ENCODE measurements around the gene RCN2. TPM values are rescaled to one million over a fixed set of nuclear protein-coding genes. Genes with fewer than 3 reads are reported as not detected.

Gene RCN2
- total RNA-seq, 4 donors from 2014 or later: 37.8 to 66.9 (median 49.7) TPM

GRCh38 chr15:76994496-76994895 is 62.9 kb downstream of the RCN2 start:
- TF ChIP-seq CTCF (IDR thresholded peaks at IDR 0.05) (no peak), EP300 (IDR thresholded peaks at IDR 0.05) (no peak), POLR2AphosphoS5 (IDR thresholded peaks at IDR 0.05) (no peak), POLR2A (IDR thresholded peaks at IDR 0.05) (no peak)
- 87 to 100% methylated on average over 1 to 4 of the region's 6 CpGs for WGBS, 2 donors (ENCODE audit: low coverage in 1 of 2)
- H3K4me3 ChIP-seq: no peak overlapping the region
- no peaks in the 10 kb centered on the region for H3K27me3 ChIP-seq
- H3K9me3 ChIP-seq: no peaks in the 10 kb centered on the region
- H3K27ac ChIP-seq: peak overlapping the region in 3 of 4 donors; percentile 75 to 78 (median 77)
- peaks cover 0 to 28% (median 12%) of the 10 kb centered on the region in 3 donors for H3K4me1 ChIP-seq
- ATAC-seq: no peak
- H3K36me3 ChIP-seq: no peaks in the 10 kb centered on the region

GRCh38 chr15:76994971-76995945 is 63.7 kb downstream of the RCN2 start, which contains the start of gene PSTPIP1:
Gene PSTPIP1 (plus strand): TSS chr15:76995126. CDS start chr15:76995574, 448 bp downstream.
- Histone ChIP-seq H3K27me3 (no peaks in the 10 kb centered on the region), H3K36me3 (no peaks in the 10 kb centered on the region), H3K9me3 (no peaks in the 10 kb centered on the region), H3K4me1 (peaks cover 0 to 28% (median 12%) of the 10 kb centered on the region in 3 donors), H3K27ac (peak within 1 kb of the TSS in 3 of 4 donors; percentile 75 to 78 (median 77)), H3K4me3 (peak within 1 kb of the TSS in 1 of 2 donors; percentile 39)
- ATAC-seq: peak; percentile 79
- WGBS, 2 donors (ENCODE audit: low coverage in 1 of 2): 61% methylated on average over 6 of the region's 28 CpGs; no CpG with 5 or more reads in 1 of the 2 donors
- TF ChIP-seq POLR2AphosphoS5 (IDR thresholded peaks at IDR 0.05): no peak
- TF ChIP-seq CTCF (IDR thresholded peaks at IDR 0.05): no peak
- no peak for TF ChIP-seq EP300 (IDR thresholded peaks at IDR 0.05)
- TF ChIP-seq POLR2A (IDR thresholded peaks at IDR 0.05): no peak

GRCh38 chr15:76996076-76996525 is 64.6 kb downstream of the RCN2 start:
- WGBS, 2 donors (ENCODE audit: low coverage in 1 of 2): no CpG with 5 or more reads among the region's 9 CpGs
- ATAC-seq: no peak
- TF ChIP-seq POLR2AphosphoS5 (IDR thresholded peaks at IDR 0.05) (no peak), CTCF (IDR thresholded peaks at IDR 0.05) (no peak), EP300 (IDR thresholded peaks at IDR 0.05) (no peak), POLR2A (IDR thresholded peaks at IDR 0.05) (no peak)
- Histone ChIP-seq H3K4me3 (peak overlapping the region in 1 of 2 donors; percentile 39), H3K36me3 (no peaks in the 10 kb centered on the region), H3K27me3 (no peaks in the 10 kb centered on the region), H3K9me3 (no peaks in the 10 kb centered on the region), H3K27ac (peak overlapping the region in 3 of 4 donors; percentile 75 to 78 (median 77)), H3K4me1 (peaks cover 0 to 28% (median 12%) of the 10 kb centered on the region in 3 donors)

- Histone ChIP-seq H3K27me3 (no peaks in the 10 kb centered on the region), H3K4me1 (peaks cover 0 to 28% (median 12%) of the 10 kb centered on the region in 3 donors), H3K4me3 (peak overlapping the region in 1 of 2 donors; percentile 39), H3K27ac (peak overlapping the region in 3 of 4 donors; percentile 75 to 78 (median 77)), H3K9me3 (no peaks in the 10 kb centered on the region), H3K36me3 (no peaks in the 10 kb centered on the region)
- TF ChIP-seq POLR2AphosphoS5 (IDR thresholded peaks at IDR 0.05) (no peak), CTCF (IDR thresholded peaks at IDR 0.05) (peak in 1 of 4 experiments; percentile 10), POLR2A (IDR thresholded peaks at IDR 0.05) (no peak), EP300 (IDR thresholded peaks at IDR 0.05) (no peak)
- ATAC-seq: peak; percentile 46
- 90 to 100% methylated on average over 2 of the region's 14 CpGs for WGBS, 2 donors (ENCODE audit: low coverage in 1 of 2)
These were observed 65.2 kb downstream of the RCN2 start for GRCh38 chr15:76996526-76997401.

All from gastroesophageal sphincter (tissue), 4 donors.